Colonic mucosa (tissue), 4 donors: ENCODE data around the gene OGA. TPM values are rescaled to one million over a fixed set of nuclear protein-coding genes. Genes with fewer than 3 reads are reported as not detected.

Source experiments
- DNase-seq: peaks from one replicate; pipeline ENCODE4 v3.0.0-alpha.2; 2020
- H3K27ac ChIP-seq: fragments of 200-600 bp; one replicate; pipeline ENCODE4 v1.8.0; 2021
- H3K27me3 ChIP-seq: fragments of 200-600 bp; one replicate; pipeline ENCODE4 v1.8.0; 2021
- H3K36me3 ChIP-seq: fragments of 200-600 bp; one replicate; pipeline ENCODE4 v1.8.0; 2021
- H3K4me1 ChIP-seq: fragments of 200-600 bp; one replicate; pipeline ENCODE4 v1.8.0; 2021; ENCODE audit warnings: mild to moderate bottlenecking
- H3K4me3 ChIP-seq: fragments of 200-600 bp; one replicate; pipeline ENCODE4 v1.8.0; 2021
- H3K9ac ChIP-seq, 2 donors: one replicate each; pipeline ENCODE4 v1.7.0; 2013; ENCODE audit warnings: control low read depth in 2 of 2, low read depth in 2 of 2, low read length in 2 of 2
- H3K9me3 ChIP-seq: fragments of 200-600 bp; one replicate; pipeline ENCODE4 v1.8.0; 2021
- CTCF ChIP-seq: fragments of 200-600 bp; IDR thresholded peaks from one replicate; pipeline ENCODE4 v1.8.0; 2022; ENCODE audit warnings: antibody characterized with exemption, mild to moderate bottlenecking
- intact Hi-C: fragments of 100-400 bp; cut with DNase I; formaldehyde crosslinking; loops from one replicate; pipeline ENCODE4 v1.14.1; 2022
- total RNA-seq, 2 donors: library from RNA; stranded (reverse); fragmentation: NEBNext Ultra II Directional in 1 of 2; extraction: Animal tissue kit (Norgen Biotek cat#: 25700) in 1 of 2; gene quantifications; one replicate each; pipeline ENCODE4 v1.2.1, GENCODE V29; 2021
- donor health status: healthy.
- donor health status: DM: no; HTN: no; CAD: no.
- donor health status: DM: no; HTN: no; CAD: no.

The OGA gene
- total RNA-seq, 2 donors from 2014 or later: 70.4 to 77.8 TPM

- Histone ChIP-seq H3K27me3 (peaks cover 16% of the 10 kb centered on the region), H3K9ac (peak overlapping the region in 1 of 2 donors; percentile 55), H3K9me3 (no peaks in the 10 kb centered on the region), H3K4me1 (peaks cover 20% of the 10 kb centered on the region), H3K4me3 (peak overlapping the region; percentile 41), H3K27ac (no peak overlapping the region), H3K36me3 (no peaks in the 10 kb centered on the region)
- DNase-seq: peak; percentile 91
- TF ChIP-seq CTCF: peak; percentile 95
- intact Hi-C loops: loop anchor here (5.0 to 10.0 kb wide), 3 partner anchors 177 to 565 kb away; partner anchors contain the start of genes DPCD and POLL
Measured at GRCh38 chr10:101779544-101780186, 38.6 kb downstream of the OGA start.

GRCh38 chr10:101778781-101779543 lies 39.3 kb downstream of the OGA start:
- Histone ChIP-seq H3K36me3 (no peaks in the 10 kb centered on the region), H3K9ac (peak overlapping the region in 1 of 2 donors; percentile 55), H3K4me1 (peaks cover 20% of the 10 kb centered on the region), H3K4me3 (peak overlapping the region; percentile 41), H3K27me3 (peaks cover 23% of the 10 kb centered on the region), H3K9me3 (no peaks in the 10 kb centered on the region), H3K27ac (no peak overlapping the region)
- DNase-seq: peak; percentile 81
- no peak for TF ChIP-seq CTCF
- intact Hi-C loops: loop anchor here (10.0 kb wide), 1 partner anchor 564 kb away; no protein-coding TSS in a partner anchor

GRCh38 chr10:101778151-101778780 lies 40.0 kb downstream of the OGA start:
- Histone ChIP-seq H3K27me3 (peaks cover 30% of the 10 kb centered on the region), H3K9me3 (no peaks in the 10 kb centered on the region), H3K27ac (no peak overlapping the region), H3K4me3 (peak overlapping the region; percentile 41), H3K4me1 (peaks cover 20% of the 10 kb centered on the region), H3K9ac (no peak overlapping the region), H3K36me3 (no peaks in the 10 kb centered on the region)
- TF ChIP-seq CTCF: no peak
- DNase-seq: no peak
- intact Hi-C loops: loop anchor here (10.0 kb wide), 1 partner anchor 563 kb away; no protein-coding TSS in a partner anchor

- Histone ChIP-seq H3K27ac (no peak overlapping the region), H3K9me3 (no peaks in the 10 kb centered on the region), H3K36me3 (no peaks in the 10 kb centered on the region), H3K9ac (no peak overlapping the region), H3K4me1 (peaks cover 19% of the 10 kb centered on the region), H3K27me3 (peaks cover 35% of the 10 kb centered on the region), H3K4me3 (no peak overlapping the region)
- TF ChIP-seq CTCF: no peak
- intact Hi-C loops: loop anchor here (10.0 kb wide), 1 partner anchor 563 kb away; no protein-coding TSS in a partner anchor
- no peak for DNase-seq
Measured at GRCh38 chr10:101777619-101778145, 40.6 kb downstream of the OGA start.

- peaks cover 42% of the 10 kb centered on the region for H3K27me3 ChIP-seq
- no peak overlapping the region for H3K27ac ChIP-seq
- intact Hi-C loops: loop anchor here (10.0 kb wide), 1 partner anchor 561 kb away; no protein-coding TSS in a partner anchor
- no peak for DNase-seq
- H3K4me3 ChIP-seq: no peak overlapping the region
- peaks cover 14% of the 10 kb centered on the region for H3K4me1 ChIP-seq
- no peaks in the 10 kb centered on the region for H3K9me3 ChIP-seq
- TF ChIP-seq CTCF: no peak
- no peaks in the 10 kb centered on the region for H3K36me3 ChIP-seq
- no peak overlapping the region for H3K9ac ChIP-seq
Measured at GRCh38 chr10:101776161-101776817, 42.0 kb downstream of the OGA start.
